Measurements from ENCODE around the gene EXPH5.

The EXPH5 gene

GRCh38 chr11:108518581-108518980 is 75.0 kb downstream of the EXPH5 start:
- no peak for DNase-seq (ENCODE audit: low spot score)

GRCh38 chr11:108516125-108516524 is 77.4 kb downstream of the EXPH5 start:
- DNase-seq (ENCODE audit: low spot score): no peak

DNA sequence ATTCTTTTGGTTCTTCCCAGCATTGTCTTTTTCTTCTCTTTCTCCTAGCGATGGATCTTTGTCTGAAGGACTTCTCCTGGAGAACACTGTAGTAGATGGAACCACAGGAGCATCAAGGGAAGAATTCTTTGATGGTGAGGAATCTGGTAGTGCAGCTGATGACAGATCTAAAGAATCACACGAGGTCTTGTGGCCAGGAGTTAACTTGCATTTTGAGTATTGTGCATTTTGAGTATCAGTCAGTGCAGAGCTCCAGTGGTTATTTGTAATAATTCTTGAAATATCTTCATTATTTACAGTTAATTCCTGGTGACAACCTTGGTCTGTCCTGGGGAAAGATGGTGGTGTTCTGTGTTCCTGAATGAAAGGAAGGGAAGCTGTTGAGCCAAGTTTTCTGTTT is 80.9 kb downstream of the EXPH5 start:
- no peak for DNase-seq (ENCODE audit: low spot score)

DNA sequence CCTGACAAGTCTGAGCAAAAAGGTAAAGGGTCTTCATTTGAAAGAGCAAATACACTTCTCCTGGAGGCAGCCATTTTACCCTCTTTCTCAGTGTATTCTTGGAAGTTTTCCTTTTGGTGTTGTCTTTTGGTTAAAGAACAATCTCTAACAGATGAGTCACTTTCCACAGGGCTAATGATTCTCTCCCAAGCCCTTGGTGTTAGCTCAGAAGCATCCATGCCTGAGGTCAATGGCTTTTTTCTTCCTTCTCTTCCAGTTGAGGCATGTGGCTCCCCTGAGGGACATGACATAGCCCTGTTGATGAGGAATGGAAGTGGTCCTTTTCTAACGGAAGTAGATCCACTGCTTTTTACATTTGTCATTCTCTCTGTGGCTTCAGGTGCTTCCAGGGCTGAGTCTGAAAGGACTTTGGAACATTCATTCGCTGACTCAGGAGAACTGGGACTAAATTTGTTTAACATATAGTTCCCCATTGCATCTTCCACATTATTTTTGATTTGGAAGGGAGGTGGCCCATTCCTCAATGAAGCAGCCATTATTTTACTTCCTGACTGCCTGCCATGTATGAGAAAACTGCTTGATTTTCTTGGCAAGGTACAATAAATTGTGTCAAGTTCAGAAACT is 81.6 kb downstream of the EXPH5 start:
- no peak for DNase-seq (ENCODE audit: low spot score)

GRCh38 chr11:108508653-108509593 is 84.6 kb downstream of the EXPH5 start:
- no peak for DNase-seq (ENCODE audit: low spot score)

DNA sequence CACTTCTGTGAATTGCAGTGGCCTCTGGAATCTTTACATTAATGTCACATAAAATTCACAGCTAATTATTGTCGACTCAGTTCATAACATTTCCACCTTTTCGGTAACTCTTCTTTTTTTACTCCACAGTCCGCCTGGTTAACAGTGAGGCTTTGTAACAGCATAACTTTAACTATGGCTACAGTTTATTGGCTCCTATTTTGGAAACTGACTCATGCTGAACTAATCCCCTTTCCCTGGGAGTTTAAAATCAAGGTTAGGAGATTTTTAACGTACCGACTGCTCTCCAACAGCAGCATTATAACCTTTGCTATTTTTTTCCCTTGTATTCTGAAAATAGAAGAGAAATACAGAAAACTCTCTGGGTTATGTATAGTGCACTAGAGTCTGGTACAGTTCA is 92.2 kb downstream of the EXPH5 start:
- DNase-seq (ENCODE audit: low spot score): no peak

DNA sequence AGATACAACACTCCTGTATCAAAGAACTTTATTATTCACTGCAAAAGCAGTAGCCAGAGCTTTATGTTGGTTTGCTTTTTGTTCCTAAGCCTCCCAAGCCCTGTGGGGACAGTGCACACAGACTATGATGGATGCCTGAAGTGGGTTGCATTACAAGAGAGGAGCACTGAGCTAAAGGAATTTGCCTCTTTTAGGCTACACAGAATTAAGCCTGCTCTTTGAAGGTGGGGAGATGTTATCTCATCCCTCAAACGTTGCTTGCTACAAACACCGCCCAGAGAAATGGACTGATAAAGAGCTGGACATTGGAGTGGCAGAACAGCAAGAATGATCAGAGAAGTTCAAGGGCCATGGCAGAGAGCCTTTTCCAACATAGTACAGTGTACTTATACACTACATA is 92.8 kb downstream of the EXPH5 start:
- no peak for DNase-seq (ENCODE audit: low spot score)

DNA sequence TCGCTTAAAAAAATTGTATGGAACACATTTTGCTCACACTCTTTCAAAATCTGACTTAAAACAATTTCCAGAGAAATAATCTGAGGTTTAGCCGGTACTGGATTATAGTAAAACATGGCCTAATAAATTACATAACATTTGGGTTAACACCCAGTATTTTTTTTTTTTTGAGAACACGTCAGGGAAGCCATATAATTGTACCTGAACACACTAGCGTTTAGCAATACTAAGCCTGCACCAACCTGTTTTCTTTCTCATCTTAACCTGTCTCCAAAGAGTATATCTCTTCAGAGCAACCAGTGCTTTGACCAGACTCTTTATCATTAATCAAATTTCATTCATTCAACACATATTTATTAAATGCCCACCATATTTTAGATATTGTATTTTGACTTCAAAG is 93.4 kb downstream of the EXPH5 start:
- DNase-seq (ENCODE audit: low spot score): no peak

- DNase-seq (ENCODE audit: low spot score): no peak
Measured at GRCh38 chr11:108498816-108499408, 94.7 kb downstream of the EXPH5 start.

- DNase-seq (ENCODE audit: low spot score): peak; percentile 17
Measured at GRCh38 chr11:108498046-108498815, 95.3 kb downstream of the EXPH5 start, which contains the start of gene POGLUT3. Gene POGLUT3 (minus strand): TSS chr11:108498384. CDS start chr11:108498366, 18 bp downstream.

GRCh38 chr11:108497317-108498045 is 96.1 kb downstream of the EXPH5 start:
- peak; percentile 56 for DNase-seq (ENCODE audit: low spot score)

- DNase-seq (ENCODE audit: low spot score): no peak
Measured at GRCh38 chr11:108496643-108497256, 96.8 kb downstream of the EXPH5 start.

GRCh38 chr11:108495326-108495725 is 98.2 kb downstream of the EXPH5 start:
- no peak for DNase-seq (ENCODE audit: low spot score)

- no peak for DNase-seq (ENCODE audit: low spot score)
Measured at GRCh38 chr11:108494182-108494581, 99.4 kb downstream of the EXPH5 start.

- DNase-seq (ENCODE audit: low spot score): no peak
Measured at GRCh38 chr11:108491936-108492335, 101.6 kb downstream of the EXPH5 start.

DNA sequence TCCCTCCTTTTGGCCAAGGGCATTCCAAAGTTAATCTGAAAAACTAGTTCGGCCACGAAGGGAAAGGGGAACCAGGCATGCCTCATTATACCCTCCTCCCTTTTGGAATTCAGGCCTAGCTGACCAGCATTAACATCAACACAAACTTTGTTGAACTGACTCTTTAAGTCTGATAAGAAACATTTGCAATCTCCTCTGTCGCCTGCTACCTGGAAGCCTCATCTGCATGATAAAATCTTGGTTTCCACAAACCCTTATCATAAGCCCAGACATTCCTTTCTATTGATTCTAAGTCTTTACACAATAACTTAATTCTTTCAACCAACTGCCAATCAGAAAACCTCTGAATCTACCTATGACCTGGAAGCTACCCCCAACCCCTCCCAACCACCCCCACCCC is 106.7 kb downstream of the EXPH5 start:
- no peak for DNase-seq (ENCODE audit: low spot score)

DNA sequence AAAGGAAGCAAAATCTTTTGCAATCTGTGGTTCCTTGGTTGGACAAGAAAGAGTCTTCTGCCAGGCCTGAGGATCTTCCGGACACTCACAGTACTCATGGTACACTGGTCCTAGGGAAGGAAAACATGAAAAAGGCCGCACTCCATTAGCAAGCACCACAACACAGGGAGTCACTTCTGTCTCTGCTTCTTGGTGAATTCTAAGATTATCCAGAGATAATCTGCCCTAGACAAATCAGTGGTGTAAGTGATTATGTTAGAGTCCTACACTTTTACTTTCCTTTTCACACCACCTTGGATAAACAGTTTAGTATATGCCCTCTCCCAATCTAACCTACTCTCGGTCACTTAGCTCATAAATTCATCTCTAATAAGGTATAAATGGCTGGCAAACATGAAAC is 107.2 kb downstream of the EXPH5 start:
- DNase-seq (ENCODE audit: low spot score): no peak

- DNase-seq (ENCODE audit: low spot score): no peak
Measured at GRCh38 chr11:108483163-108483562, 110.4 kb downstream of the EXPH5 start.

- no peak for DNase-seq (ENCODE audit: low spot score)
Measured at GRCh38 chr11:108474664-108475463, 118.7 kb downstream of the EXPH5 start.

GRCh38 chr11:108472681-108473080 is 120.9 kb downstream of the EXPH5 start:
- DNase-seq (ENCODE audit: low spot score): no peak
